CD14-positive monocyte (primary cell): ENCODE data around the gene KIF1A. TPM values are rescaled to one million over a fixed set of nuclear protein-coding genes. Genes with fewer than 3 reads are reported as not detected.

Source experiments
- DNase-seq, 3 donors: peaks; one replicate each; pipeline ENCODE4 v3.0.0-alpha.2; 2011 to 2022
- H2AFZ ChIP-seq: 2 replicates; pipeline ENCODE4 v1.6.0; 2012; ENCODE audit warnings: mild to moderate bottlenecking, low read depth, low read length, inconsistent platforms; ENCODE audit not compliant: insufficient read depth, poor library complexity, severe bottlenecking
- H3K27ac ChIP-seq, 2 donors: 1 replicate in 1 of 2; 2 replicates in 1 of 2; pipeline ENCODE4 v1.5.1; 2012 to 2013; ENCODE audit warnings: low read length in 2 of 2, control low read depth in 1 of 2, inconsistent platforms in 1 of 2, low read depth in 1 of 2, mild to moderate bottlenecking in 1 of 2
- H3K27me3 ChIP-seq, 2 donors: one replicate each; pipeline versions ENCODE4 v1.6.0 to v1.6.1; 2011 to 2013; ENCODE audit warnings: low read length in 2 of 2; ENCODE audit not compliant: control insufficient read depth in 2 of 2, insufficient read depth in 2 of 2
- H3K36me3 ChIP-seq, 2 donors: replicated peaks in 1 of 2; 1 replicate in 1 of 2; 2 replicates in 1 of 2; pipeline versions ENCODE4 v1.5.1 to v1.6.1; 2012 to 2013; ENCODE audit warnings: low read length in 2 of 2, control low read depth in 1 of 2, inconsistent platforms in 1 of 2, mild to moderate bottlenecking in 1 of 2; ENCODE audit not compliant: insufficient read depth in 2 of 2, control insufficient read depth in 1 of 2
- H3K4me1 ChIP-seq, 2 donors: 1 replicate in 1 of 2; 2 replicates in 1 of 2; pipeline versions ENCODE4 v1.5.1 to v1.6.1; 2012 to 2013; ENCODE audit warnings: low read length in 2 of 2, control low read depth in 1 of 2, inconsistent platforms in 1 of 2, mild to moderate bottlenecking in 1 of 2, moderate library complexity in 1 of 2; ENCODE audit not compliant: insufficient read depth in 2 of 2, control insufficient read depth in 1 of 2
- H3K4me2 ChIP-seq: replicated peaks from 2 replicates; pipeline ENCODE3; 2012; ENCODE audit warnings: low read length, moderate library complexity, mild to moderate bottlenecking; ENCODE audit not compliant: poor library complexity, severe bottlenecking; ENCODE audit errors: extremely low read depth
- H3K4me3 ChIP-seq, 3 experiments: fragments of 200-600 bp in 1 of 3; sonication (generic) in 1 of 3; replicated peaks in 1 of 3; 1 replicate in 2 of 3; 2 replicates in 1 of 3; pipeline ENCODE4 v1.5.1; 2011 to 2013; ENCODE audit warnings: low read length in 3 of 3, mild to moderate bottlenecking in 3 of 3, control low read depth in 2 of 3, low read depth in 2 of 3, inconsistent platforms in 1 of 3, moderate library complexity in 1 of 3
- H3K79me2 ChIP-seq: 2 replicates; pipeline ENCODE4 v1.6.0; 2012; ENCODE audit warnings: mild to moderate bottlenecking, control low read depth, inconsistent platforms, low read length, moderate library complexity; ENCODE audit not compliant: insufficient read depth
- H3K9ac ChIP-seq: 2 replicates; pipeline ENCODE4 v1.6.0; 2017; ENCODE audit warnings: low read length, mild to moderate bottlenecking; ENCODE audit not compliant: insufficient read depth, poor library complexity, severe bottlenecking
- H3K9me3 ChIP-seq, 2 donors: replicated peaks in 1 of 2; 1 replicate in 1 of 2; 2 replicates in 1 of 2; pipeline versions ENCODE4 v1.5.1 to v1.6.1; 2012 to 2013; ENCODE audit warnings: low read length in 2 of 2, control low read depth in 1 of 2; ENCODE audit not compliant: control insufficient read depth in 1 of 2, insufficient read depth in 1 of 2
- H4K20me1 ChIP-seq: 2 replicates; pipeline ENCODE4 v1.6.0; 2012; ENCODE audit warnings: mild to moderate bottlenecking, low read length, control low read depth, moderate library complexity; ENCODE audit not compliant: insufficient read depth
- H3K27ac Mint-ChIP-seq, 7 donors: one replicate each; pipeline ENCODE4 v1.8.0; 2020; ENCODE audit warnings: mild to moderate bottlenecking in 7 of 7, mixed read lengths in 7 of 7, moderate library complexity in 6 of 7, inconsistent platforms in 2 of 7
- H3K27me3 Mint-ChIP-seq, 3 donors: one replicate each; pipeline ENCODE4 v1.8.0; 2021 to 2022; ENCODE audit warnings: low read depth in 3 of 3, mild to moderate bottlenecking in 3 of 3, mixed read lengths in 3 of 3, moderate library complexity in 3 of 3, inconsistent platforms in 1 of 3
- H3K36me3 Mint-ChIP-seq, 2 donors: one replicate each; pipeline ENCODE4 v1.8.0; 2020; ENCODE audit warnings: mixed read lengths in 2 of 2, inconsistent platforms in 1 of 2, mild to moderate bottlenecking in 1 of 2
- H3K4me1 Mint-ChIP-seq: one replicate; pipeline ENCODE4 v1.8.0; 2020; ENCODE audit warnings: mild to moderate bottlenecking, mixed read lengths
- H3K4me3 Mint-ChIP-seq, 2 donors: one replicate each; pipeline ENCODE4 v1.8.0; 2020; ENCODE audit warnings: mild to moderate bottlenecking in 2 of 2, mixed read lengths in 2 of 2, moderate library complexity in 1 of 2
- H3K9me3 Mint-ChIP-seq, 7 donors: one replicate each; pipeline ENCODE4 v1.8.0; 2020 to 2022; ENCODE audit warnings: mixed read lengths in 7 of 7, mild to moderate bottlenecking in 6 of 7, moderate library complexity in 6 of 7, inconsistent platforms in 2 of 7
- WGBS: methylation state at CpG from one replicate; pipeline ENCODE4 v1.1.5; 2013; ENCODE audit warnings: missing lambda C conversion rate; ENCODE audit not compliant: insufficient coverage; 5-methylcytosine and 5-hydroxymethylcytosine counted together
- intact Hi-C, 2 donors: fragments of 100-400 bp; cut with micrococcal nuclease; formaldehyde crosslinking; loops; one replicate each; pipeline versions ENCODE4 v1.15.0 to v1.15.1; 2023
- polyA plus RNA-seq, 3 donors: library from polyadenylated mRNA; depleted of rRNA in 1 of 3; unstranded in 2 of 3; stranded (reverse) in 1 of 3; fragments of 300-500 nt in 2 of 3; fragments of >200 nt in 1 of 3; fragmentation: Illumina TruSeq in 2 of 3; gene quantifications; 1 replicate in 2 of 3; 2 replicates in 1 of 3; pipeline ENCODE4 v1.2.3, GENCODE V29; 2012 to 2021
- TF ChIP-seq, protein P1 (sequence below): fragments of 200-600 bp; IDR thresholded peaks from one replicate; pipeline ENCODE4 v1.8.0; 2022; ENCODE audit warnings: antibody characterized with exemption, mild to moderate bottlenecking

KIF1A gene
- polyA plus RNA-seq, 3 donors = not detected

DNA sequence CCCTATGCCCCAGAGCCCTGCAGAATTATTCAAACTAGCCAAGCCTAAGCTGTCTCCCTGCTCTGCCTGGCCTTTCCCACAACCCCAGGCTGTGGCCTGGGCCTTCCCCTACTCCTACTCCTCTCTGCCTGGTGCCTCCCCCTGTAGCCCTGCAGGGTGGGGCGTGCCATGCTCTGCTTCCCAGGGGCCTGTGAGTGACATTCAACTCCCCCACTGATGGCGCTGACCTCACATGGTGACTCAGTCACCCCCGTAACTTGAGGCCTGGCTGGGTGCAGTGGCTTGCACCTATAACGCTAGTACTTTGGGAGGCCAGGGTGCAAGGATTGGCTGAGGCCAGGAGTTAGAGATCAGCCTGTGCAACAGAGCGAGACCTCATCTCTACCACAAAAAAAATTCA, 60.6 kb downstream of the KIF1A start:
- H3K79me2 ChIP-seq = no peaks in the 10 kb centered on the region
- no peak overlapping the region for H3K9ac ChIP-seq
- no peaks in the 10 kb centered on the region for H3K36me3 Mint-ChIP-seq
- no peaks in the 10 kb centered on the region for H4K20me1 ChIP-seq
- no peak for DNase-seq
- no peak overlapping the region for H3K27ac ChIP-seq
- no peak overlapping the region for H3K4me3 Mint-ChIP-seq
- H3K4me1 Mint-ChIP-seq = no peaks in the 10 kb centered on the region
- no peaks in the 10 kb centered on the region for H3K27me3 ChIP-seq
- H3K4me2 ChIP-seq = no peak overlapping the region
- H3K9me3 ChIP-seq = no peaks in the 10 kb centered on the region
- H3K4me1 ChIP-seq = no peaks in the 10 kb centered on the region
- TF ChIP-seq, protein P1, sequence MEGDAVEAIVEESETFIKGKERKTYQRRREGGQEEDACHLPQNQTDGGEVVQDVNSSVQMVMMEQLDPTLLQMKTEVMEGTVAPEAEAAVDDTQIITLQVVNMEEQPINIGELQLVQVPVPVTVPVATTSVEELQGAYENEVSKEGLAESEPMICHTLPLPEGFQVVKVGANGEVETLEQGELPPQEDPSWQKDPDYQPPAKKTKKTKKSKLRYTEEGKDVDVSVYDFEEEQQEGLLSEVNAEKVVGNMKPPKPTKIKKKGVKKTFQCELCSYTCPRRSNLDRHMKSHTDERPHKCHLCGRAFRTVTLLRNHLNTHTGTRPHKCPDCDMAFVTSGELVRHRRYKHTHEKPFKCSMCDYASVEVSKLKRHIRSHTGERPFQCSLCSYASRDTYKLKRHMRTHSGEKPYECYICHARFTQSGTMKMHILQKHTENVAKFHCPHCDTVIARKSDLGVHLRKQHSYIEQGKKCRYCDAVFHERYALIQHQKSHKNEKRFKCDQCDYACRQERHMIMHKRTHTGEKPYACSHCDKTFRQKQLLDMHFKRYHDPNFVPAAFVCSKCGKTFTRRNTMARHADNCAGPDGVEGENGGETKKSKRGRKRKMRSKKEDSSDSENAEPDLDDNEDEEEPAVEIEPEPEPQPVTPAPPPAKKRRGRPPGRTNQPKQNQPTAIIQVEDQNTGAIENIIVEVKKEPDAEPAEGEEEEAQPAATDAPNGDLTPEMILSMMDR = no peak
- intact Hi-C loops = no loop called here
- H3K27me3 Mint-ChIP-seq = peaks cover 2 to 3% (median 2%) of the 10 kb centered on the region in 3 donors
- H3K9me3 Mint-ChIP-seq = no peaks in the 10 kb centered on the region
- H2AFZ ChIP-seq = no peak overlapping the region
- no peak overlapping the region for H3K27ac Mint-ChIP-seq
- WGBS = 91% methylated on average over 3 of the region's 5 CpGs
- H3K36me3 ChIP-seq = no peaks in the 10 kb centered on the region
- H3K4me3 ChIP-seq = no peak overlapping the region

DNA sequence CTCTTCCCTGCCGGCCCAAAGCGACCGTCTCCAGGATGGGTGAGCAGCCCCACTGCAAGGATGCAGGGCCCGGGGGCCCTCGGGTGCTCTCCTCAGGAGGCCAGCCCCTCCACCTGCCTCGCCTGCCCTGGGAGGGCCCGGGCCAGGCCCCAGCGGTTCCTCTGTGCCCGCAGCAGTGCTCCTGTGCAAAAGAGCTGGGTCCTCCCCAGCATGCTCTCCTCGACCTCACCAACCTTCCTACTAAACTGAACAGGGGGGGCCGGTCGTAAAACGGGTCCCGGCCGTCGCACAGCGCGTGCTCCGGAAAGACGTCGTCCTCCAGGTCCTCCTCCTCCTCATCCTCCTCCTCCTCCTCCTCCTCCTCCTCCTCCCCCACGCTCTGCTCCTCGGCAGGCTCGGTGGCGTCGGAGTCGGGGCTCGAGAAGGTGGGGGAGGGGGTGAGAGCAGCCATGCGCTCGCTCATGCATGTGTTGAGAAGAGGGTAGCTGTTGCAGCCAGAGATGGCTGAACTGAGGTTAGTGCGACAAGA, 62.9 kb downstream of the KIF1A start:
- Histone ChIP-seq H2AFZ (no peak overlapping the region), H4K20me1 (no peaks in the 10 kb centered on the region), H3K4me3 (no peak overlapping the region), H3K27me3 (no peaks in the 10 kb centered on the region), H3K4me1 (no peaks in the 10 kb centered on the region), H3K36me3 (no peaks in the 10 kb centered on the region), H3K79me2 (no peaks in the 10 kb centered on the region), H3K4me2 (no peak overlapping the region), H3K9me3 (no peaks in the 10 kb centered on the region), H3K9ac (no peak overlapping the region), H3K27ac (no peak overlapping the region)
- WGBS = 95% methylated on average over 11 of the region's 31 CpGs
- Mint-ChIP-seq H3K36me3 (no peaks in the 10 kb centered on the region), H3K9me3 (peaks cover 0 to 2% (median 0%) of the 10 kb centered on the region in 7 donors), H3K4me3 (no peak overlapping the region), H3K27ac (no peak overlapping the region), H3K27me3 (peaks cover 1 to 2% (median 2%) of the 10 kb centered on the region in 3 donors), H3K4me1 (no peaks in the 10 kb centered on the region)
- intact Hi-C loops = no loop called here
- no peak for DNase-seq
- TF ChIP-seq, protein P1 = no peak
